A673 (cell line): ENCODE results near the gene ATP9A. TPM values are rescaled to one million over a fixed set of nuclear protein-coding genes. Genes with fewer than 3 reads are reported as not detected.
A peak's percentile ranks its signal among the peaks of the same experiment; 100 is the strongest.

Experiments
- BruUV-seq: library from RNA; stranded (reverse); fragments of 400-500 nt; replicated peaks from 2 replicates; lab custom pipeline; 2021; lab: Mats Ljungman, UMichigan
- CTCF ChIA-PET: fragments of 300-600 bp; sonication (Branson Sonifier 250); formaldehyde crosslinking; loops from one replicate; lab custom pipeline; 2022; ENCODE audit warnings: antibody characterized with exemption; lab: Charles Lee
- POLR2A ChIA-PET: fragments of 300-600 bp; sonication (Branson Sonifier 250); formaldehyde crosslinking; loops from one replicate; lab custom pipeline; 2022; ENCODE audit warnings: antibody characterized with exemption; ENCODE audit not compliant: low non-redundant PET; lab: Charles Lee
- DNase-seq: peaks from one replicate; pipeline ENCODE4 v3.0.0-alpha.2; 2015; ENCODE audit warnings: low spot score
- H3K27ac ChIP-seq: fragments of 200-600 bp; sonication (generic); 2 replicates; pipeline ENCODE4 v1.5.1; 2016; ENCODE audit warnings: mixed run types, low read depth, mild to moderate bottlenecking, mixed read lengths, antibody characterized with exemption, low read length; ENCODE audit not compliant: poor library complexity, severe bottlenecking
- H3K27me3 ChIP-seq: fragments of 200-600 bp; sonication (generic); replicated peaks from 2 replicates; pipeline ENCODE4 v1.6.1; 2017; ENCODE audit warnings: mixed run types, low read depth, mild to moderate bottlenecking, mixed read lengths, antibody characterized with exemption, low read length; ENCODE audit not compliant: insufficient read depth, poor library complexity
- H3K36me3 ChIP-seq: fragments of 200-600 bp; sonication (generic); 2 replicates; pipeline ENCODE4 v1.6.1; 2016; ENCODE audit warnings: mixed run types, mild to moderate bottlenecking, mixed read lengths, antibody characterized with exemption, low read length; ENCODE audit not compliant: insufficient read depth, poor library complexity, severe bottlenecking
- H3K4me1 ChIP-seq: fragments of 200-600 bp; sonication (generic); 2 replicates; pipeline ENCODE4 v1.6.1; 2017; ENCODE audit warnings: mixed run types, mild to moderate bottlenecking, mixed read lengths, antibody characterized with exemption, low read length; ENCODE audit not compliant: insufficient read depth, poor library complexity, severe bottlenecking
- H3K4me3 ChIP-seq: fragments of 200-600 bp; sonication (generic); 2 replicates; pipeline ENCODE4 v1.5.1; 2016; ENCODE audit warnings: low read depth, mixed run types, mild to moderate bottlenecking, mixed read lengths, low read length; ENCODE audit not compliant: poor library complexity, severe bottlenecking
- H3K9me3 ChIP-seq: fragments of 200-600 bp; sonication (generic); 2 replicates; pipeline ENCODE4 v1.6.1; 2016; ENCODE audit warnings: mixed run types, low read depth, mild to moderate bottlenecking, mixed read lengths, antibody characterized with exemption, low read length; ENCODE audit not compliant: poor library complexity, severe bottlenecking
- CTCF ChIP-seq: fragments of 300-800, 200-600 bp; sonication (generic); conservative IDR thresholded peaks from 2 replicates; pipeline ENCODE4 v1.5.1; 2017; ENCODE audit warnings: low read depth, mild to moderate bottlenecking, antibody characterized with exemption, low read length, moderate library complexity, mixed read lengths
- EZH2 ChIP-seq: fragments of 200-600 bp; sonication (generic); IDR thresholded peaks from 2 replicates; pipeline ENCODE4 v1.6.1; 2017; ENCODE audit warnings: borderline replicate concordance, low read depth, mild to moderate bottlenecking, mixed read lengths, antibody characterized with exemption, low read length; ENCODE audit not compliant: poor library complexity, severe bottlenecking
- intact Hi-C: fragments of 100-400 bp; cut with micrococcal nuclease; formaldehyde crosslinking; loops from one replicate; pipeline ENCODE4 v1.10.0; 2022; ENCODE audit not compliant: unreplicated experiment
- total RNA-seq: library from RNA; stranded (reverse); gene quantifications from 2 replicates; pipeline ENCODE4 v1.2.3, GENCODE V29; 2021

Gene ATP9A
- total RNA-seq, 1 experiment from 2014 or later, result 31.2 TPM

GRCh38 chr20:51595058-51595532 lies 173.1 kb downstream of the ATP9A start:
- Histone ChIP-seq H3K27me3 (no peaks in the 10 kb centered on the region), H3K4me1 (peaks cover 13% of the 10 kb centered on the region), H3K27ac (no peak overlapping the region), H3K4me3 (no peak overlapping the region), H3K36me3 (no peaks in the 10 kb centered on the region), H3K9me3 (no peaks in the 10 kb centered on the region)
- intact Hi-C loops, result loop anchor here (2.0 to 10.0 kb wide), 4 partner anchors 180 to 610 kb away; no protein-coding TSS in a partner anchor
- no TSS peak for BruUV-seq
- ChIA-PET CTCF (interaction anchor here (0.6 to 1.8 kb wide), 11 partner anchors 22 to 608 kb away, joined by 3 to 31 read pairs (median 4); no protein-coding TSS in a partner anchor), POLR2A (interaction anchor here (0.5 to 0.6 kb wide), 2 partner anchors 101 to 495 kb away, joined by 3 to 6 read pairs; no protein-coding TSS in a partner anchor)
- TF ChIP-seq EZH2, result no peak
- TF ChIP-seq CTCF, result peak; percentile 93
- peak; percentile 92 for DNase-seq

GRCh38 chr20:51594236-51595057 lies 173.7 kb downstream of the ATP9A start:
- CTCF ChIA-PET, result interaction anchor here (0.6 to 1.8 kb wide), 11 partner anchors 21 to 607 kb away, joined by 3 to 31 read pairs (median 4); no protein-coding TSS in a partner anchor
- Histone ChIP-seq H3K36me3 (no peaks in the 10 kb centered on the region), H3K27ac (no peak overlapping the region), H3K4me3 (no peak overlapping the region), H3K4me1 (peaks cover 13% of the 10 kb centered on the region), H3K27me3 (no peaks in the 10 kb centered on the region), H3K9me3 (no peaks in the 10 kb centered on the region)
- intact Hi-C loops, result loop anchor here (2.0 to 10.0 kb wide), 4 partner anchors 180 to 610 kb away; no protein-coding TSS in a partner anchor
- no TSS peak for BruUV-seq
- TF ChIP-seq CTCF, result no peak
- TF ChIP-seq EZH2, result no peak
- POLR2A ChIA-PET, result interaction anchor here (0.5 to 0.7 kb wide), 3 partner anchors 102 to 495 kb away, joined by 3 to 6 read pairs (median 5); no protein-coding TSS in a partner anchor
- no peak for DNase-seq

- DNase-seq, result no peak
- H3K27ac ChIP-seq, result no peak overlapping the region
- peaks cover 13% of the 10 kb centered on the region for H3K4me1 ChIP-seq
- intact Hi-C loops, result loop anchor here (10.0 kb wide), 2 partner anchors 179 to 609 kb away; no protein-coding TSS in a partner anchor
- no peaks in the 10 kb centered on the region for H3K36me3 ChIP-seq
- no peaks in the 10 kb centered on the region for H3K9me3 ChIP-seq
- ChIA-PET POLR2A (no interaction called here), CTCF (no interaction called here)
- H3K4me3 ChIP-seq, result no peak overlapping the region
- no TSS peak for BruUV-seq
- TF ChIP-seq CTCF (no peak), EZH2 (no peak)
- no peaks in the 10 kb centered on the region for H3K27me3 ChIP-seq
Measured at GRCh38 chr20:51593584-51593983, 174.6 kb downstream of the ATP9A start.
